Measurements from ENCODE around the gene ZNF764.
A peak's percentile ranks its signal among the peaks of the same experiment; 100 is the strongest.
"Not testable (repeated sequence)": the region's sequence is repeated elsewhere in the genome, so short reads cannot be mapped to it uniquely, and the experiment has no call there.

The ZNF764 gene

GRCh38 chr16:30548416-30549253 is 9.5 kb downstream of the ZNF764 start:
- no peak for DNase-seq (ENCODE audit: low read depth in 2 of 2)

DNA sequence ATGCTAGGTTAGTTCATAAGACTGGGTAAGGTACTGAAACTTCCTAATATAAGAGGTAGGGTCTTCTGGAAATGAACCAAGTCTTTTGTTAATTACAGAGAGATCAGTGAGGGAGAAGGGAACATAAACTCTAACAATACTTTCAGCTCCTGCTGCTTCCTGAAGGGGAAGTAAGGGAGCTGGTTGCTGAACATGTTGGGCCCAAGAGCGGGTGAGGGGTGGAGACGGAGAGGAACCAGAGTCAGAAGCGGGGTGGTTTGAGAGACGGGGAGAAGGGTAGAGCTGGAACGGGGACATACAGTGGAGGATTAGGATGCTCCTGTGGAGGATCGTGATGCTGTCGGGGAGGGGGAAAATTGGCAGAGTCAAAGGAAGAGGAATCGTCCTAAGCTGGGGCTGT is 12.1 kb downstream of the ZNF764 start:
- no peak for DNase-seq (ENCODE audit: low read depth in 2 of 2)

GRCh38 chr16:30543067-30543466 is 15.1 kb downstream of the ZNF764 start:
- DNase-seq (ENCODE audit: low read depth in 2 of 2): no peak

DNA sequence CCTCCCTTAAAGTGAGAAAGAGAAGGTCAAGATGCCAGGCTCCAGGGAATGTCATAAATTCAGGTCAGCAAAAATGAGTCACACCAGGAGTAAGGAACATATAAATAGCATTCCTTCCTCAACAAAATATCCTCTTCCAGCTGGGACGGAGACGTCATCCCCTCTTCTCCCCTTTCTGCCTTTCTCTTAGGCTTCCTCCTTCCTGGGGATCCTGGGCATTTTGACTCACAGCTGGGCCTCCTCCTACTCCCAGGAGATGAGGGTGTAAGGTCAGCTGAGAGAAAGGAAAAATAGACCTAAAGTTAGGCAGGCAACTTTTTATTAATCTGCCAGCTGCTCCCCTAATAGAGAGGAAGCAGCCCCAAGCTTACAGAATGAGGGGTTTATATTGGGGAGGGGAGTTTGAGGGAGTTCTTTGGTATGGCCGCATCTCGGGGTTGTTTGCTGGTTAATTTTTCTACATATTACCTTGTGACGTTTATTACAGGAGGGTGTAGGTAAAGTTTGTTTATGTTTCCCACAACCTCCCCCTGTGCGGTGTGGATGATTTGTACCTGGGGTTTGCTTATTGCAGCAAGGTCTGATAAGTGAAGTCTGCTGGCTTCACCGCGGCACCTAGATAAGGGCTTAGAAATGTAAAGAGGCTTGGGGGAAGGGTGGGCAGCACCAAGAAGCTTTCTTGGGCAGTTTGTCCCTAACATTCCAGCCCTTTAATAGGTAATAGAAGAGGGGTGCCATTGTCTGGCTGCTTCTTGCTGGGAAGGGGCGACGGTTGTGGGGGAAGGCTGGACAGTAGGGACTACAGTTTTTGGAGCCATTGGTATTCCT is 16.5 kb downstream of the ZNF764 start:
- DNase-seq (ENCODE audit: low read depth in 2 of 2): no peak

GRCh38 chr16:30540916-30541464 is 17.2 kb downstream of the ZNF764 start:
- DNase-seq (ENCODE audit: low read depth in 2 of 2): not testable (repeated sequence)

- DNase-seq (ENCODE audit: low read depth in 2 of 2): not testable (repeated sequence)
These were observed 18.1 kb downstream of the ZNF764 start for GRCh38 chr16:30539986-30540526.

- no peak for DNase-seq (ENCODE audit: low read depth in 2 of 2)
These were observed 18.9 kb downstream of the ZNF764 start for GRCh38 chr16:30539000-30539964.

DNA sequence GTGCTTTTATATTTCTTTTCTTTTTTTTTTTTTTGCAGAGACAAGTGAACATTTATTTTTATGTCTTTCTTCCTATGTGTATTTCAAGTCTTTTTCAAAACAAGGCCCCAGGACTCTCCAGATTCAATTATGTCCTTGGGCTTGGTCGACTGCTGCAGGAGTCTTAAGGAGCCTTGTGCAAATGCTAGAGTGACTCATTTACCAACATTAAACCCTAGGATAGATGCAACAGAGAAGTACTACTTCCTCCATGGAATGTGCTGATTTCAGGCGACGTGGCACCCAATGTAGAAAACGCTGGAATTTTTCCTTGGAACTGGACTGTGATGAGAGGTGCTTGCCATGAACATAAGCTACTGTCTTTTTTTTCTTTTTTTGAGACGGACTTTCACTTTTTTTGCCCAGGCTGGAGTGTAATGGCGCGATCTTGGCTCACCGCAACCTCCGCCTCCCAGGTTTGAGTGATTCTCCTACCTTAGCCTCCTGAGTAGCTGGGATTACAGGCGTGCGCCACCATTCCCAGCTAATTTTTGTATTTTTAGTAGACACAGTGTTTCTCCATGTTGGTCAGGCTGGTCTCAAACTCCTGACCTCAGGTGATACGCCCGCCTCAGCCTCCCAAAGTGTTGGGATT is 21.7 kb downstream of the ZNF764 start:
- not testable (repeated sequence) for DNase-seq (ENCODE audit: low read depth in 2 of 2)

- peak; percentile 37 to 44 for DNase-seq (ENCODE audit: low read depth in 2 of 2)
These were observed 22.4 kb downstream of the ZNF764 start for GRCh38 chr16:30535777-30536190.

DNA sequence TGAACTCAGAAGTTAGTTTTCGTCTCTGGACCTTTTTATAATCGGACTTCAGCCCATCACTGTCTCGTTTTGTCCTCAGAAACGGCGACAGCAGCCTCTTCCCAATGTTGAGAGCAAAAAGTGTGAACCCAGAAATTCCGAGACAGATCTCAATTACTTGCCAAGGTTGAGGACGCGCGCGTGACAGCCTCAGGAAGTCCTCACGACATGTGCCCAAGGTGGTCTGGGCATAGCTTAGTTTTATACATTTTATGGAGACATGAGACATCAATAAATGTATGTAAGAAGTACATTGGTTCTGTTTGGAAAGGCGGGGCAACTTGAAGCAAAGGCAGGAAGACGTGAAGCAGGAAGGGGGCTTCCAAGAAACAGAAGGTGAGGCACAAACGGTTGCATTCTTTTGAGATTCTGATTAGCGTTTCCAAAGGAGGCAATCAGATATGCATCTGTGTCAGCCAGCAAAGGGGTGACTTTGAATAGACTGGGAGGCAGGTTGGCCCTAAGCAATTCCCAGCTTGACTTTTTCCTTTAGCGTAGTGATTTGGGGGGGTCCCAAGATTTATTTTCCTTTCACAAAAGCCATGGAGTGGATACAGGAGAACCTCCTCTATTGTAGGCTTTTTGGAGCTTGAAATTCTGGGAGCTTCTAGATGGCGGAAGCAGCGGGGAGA is 22.9 kb downstream of the ZNF764 start:
- peak in 1 of 2 donors; percentile 19 for DNase-seq (ENCODE audit: low read depth in 2 of 2)

- peak; percentile 85 to 88 for DNase-seq (ENCODE audit: low read depth in 2 of 2)
These were observed 23.6 kb downstream of the ZNF764 start, which contains the start of gene ZNF747 for GRCh38 chr16:30534368-30535105. Gene ZNF747 (minus strand): TSS chr16:30534858. CDS start chr16:30534679, 179 bp downstream.

DNA sequence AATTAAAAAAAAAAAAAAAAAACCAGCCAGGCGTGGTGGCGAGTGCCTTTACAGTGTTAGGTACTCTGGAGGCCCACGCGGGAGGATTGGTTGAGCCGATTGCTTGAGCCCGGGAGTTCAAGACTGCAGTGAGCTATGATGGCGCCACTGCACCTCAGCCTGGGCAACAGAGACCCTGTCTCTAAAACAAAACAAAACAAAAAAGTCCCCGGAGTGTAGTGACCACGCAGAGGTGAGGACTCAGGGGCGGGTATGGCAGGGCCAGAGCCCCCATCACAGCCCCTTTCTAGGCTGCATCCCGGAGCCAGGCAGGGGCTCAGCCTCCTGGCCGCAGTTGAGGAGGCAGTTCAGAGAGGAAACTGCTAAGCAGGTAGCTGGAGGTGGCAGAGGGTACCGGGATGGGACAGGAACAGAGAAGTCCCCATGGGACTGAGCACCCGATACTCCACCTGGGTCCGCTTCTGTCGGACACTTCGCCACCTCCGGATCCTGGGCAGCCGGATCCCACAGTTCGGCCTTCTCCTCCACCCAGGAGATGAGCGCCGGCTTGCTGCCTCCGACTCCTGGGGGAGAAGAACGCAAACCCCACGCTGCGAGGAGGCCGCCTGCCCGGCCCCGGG is 24.3 kb downstream of the ZNF764 start:
- no peak for DNase-seq (ENCODE audit: low read depth in 2 of 2)

GRCh38 chr16:30533146-30533522 is 25.0 kb downstream of the ZNF764 start:
- no peak for DNase-seq (ENCODE audit: low read depth in 2 of 2)

DNA sequence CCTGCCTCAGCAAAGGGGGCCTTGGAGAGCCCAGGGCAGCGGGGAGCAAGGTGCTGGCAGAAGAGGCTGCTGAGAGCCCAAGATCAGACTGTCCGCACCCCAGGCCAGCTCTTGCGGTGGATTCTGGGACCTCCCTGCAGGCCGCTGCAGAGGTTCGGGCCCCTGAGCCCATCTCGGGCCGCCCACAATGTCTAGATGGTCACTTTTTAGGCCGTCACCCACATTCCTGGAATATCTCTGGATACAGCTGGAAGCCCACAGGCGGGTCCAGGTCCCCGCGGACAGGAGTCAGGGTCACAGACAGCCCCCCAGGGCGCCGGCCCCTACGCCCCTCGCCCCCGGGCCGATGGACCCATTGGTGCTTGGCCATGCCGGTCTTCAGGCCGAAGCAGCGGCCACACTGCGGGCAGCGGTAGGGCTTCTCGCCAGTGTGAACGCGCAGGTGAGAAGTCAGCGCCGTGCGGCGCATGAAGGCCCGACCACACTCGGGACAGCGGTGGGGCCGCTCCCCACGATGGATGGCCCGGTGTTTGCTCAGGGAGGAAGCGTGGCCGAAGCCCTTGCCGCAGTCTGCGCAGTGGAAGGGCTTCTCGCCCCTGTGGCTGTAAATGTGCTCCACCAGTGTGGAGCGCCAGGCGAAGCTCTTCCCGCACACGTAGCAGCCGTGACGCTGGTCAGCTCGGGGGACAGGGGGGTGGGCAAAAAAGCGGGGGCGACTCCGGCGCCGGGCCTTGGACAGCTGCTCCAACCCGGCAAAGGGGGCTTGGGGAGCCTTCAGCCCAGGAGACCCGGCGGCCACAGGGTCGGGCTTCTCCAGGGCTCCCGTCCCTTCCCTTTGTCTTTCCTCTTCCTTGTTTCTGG is 25.7 kb downstream of the ZNF764 start:
- DNase-seq (ENCODE audit: low read depth in 2 of 2): no peak

DNA sequence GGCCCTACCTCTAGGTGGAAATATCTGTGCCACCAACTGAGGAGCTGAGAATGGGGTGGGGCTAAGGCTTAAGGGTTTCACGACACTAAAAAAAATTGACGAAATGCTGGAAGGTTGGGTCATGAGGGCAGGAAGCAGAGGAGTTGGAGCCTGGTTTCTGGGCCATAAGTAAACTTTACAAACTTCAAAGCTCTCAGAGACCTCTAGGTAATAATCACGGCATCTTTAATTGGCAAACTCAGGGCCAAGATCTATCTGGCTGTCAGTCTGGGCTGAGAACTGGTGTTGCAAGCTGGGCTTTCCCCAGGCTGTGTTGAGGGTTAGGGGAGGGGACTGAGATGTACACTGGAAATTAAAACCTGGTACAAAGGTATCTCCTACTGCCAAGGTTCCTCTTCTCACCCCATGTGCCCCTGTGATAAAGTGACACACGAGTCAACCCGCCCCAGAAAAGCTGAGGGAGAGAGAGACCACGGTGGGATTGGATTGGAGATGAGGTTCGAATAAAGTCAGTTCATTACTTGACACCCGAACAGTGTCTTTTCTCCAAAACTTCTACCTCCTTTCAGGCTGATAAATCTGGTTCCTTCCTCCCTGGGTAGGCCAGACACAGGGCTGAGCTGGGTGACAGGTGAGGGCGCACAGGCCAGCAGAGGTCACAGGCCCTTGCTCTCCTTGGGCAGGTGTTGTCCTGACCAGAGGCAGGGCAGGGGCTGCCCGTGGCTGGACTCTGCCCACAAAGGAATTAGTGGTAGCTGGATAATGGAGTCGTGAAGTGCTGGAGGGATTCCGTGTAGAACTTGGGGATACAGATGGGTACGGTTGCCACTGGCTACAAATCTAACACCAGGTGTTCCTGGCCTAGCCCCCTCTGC is 27.8 kb downstream of the ZNF764 start:
- DNase-seq (ENCODE audit: low read depth in 2 of 2): no peak

DNA sequence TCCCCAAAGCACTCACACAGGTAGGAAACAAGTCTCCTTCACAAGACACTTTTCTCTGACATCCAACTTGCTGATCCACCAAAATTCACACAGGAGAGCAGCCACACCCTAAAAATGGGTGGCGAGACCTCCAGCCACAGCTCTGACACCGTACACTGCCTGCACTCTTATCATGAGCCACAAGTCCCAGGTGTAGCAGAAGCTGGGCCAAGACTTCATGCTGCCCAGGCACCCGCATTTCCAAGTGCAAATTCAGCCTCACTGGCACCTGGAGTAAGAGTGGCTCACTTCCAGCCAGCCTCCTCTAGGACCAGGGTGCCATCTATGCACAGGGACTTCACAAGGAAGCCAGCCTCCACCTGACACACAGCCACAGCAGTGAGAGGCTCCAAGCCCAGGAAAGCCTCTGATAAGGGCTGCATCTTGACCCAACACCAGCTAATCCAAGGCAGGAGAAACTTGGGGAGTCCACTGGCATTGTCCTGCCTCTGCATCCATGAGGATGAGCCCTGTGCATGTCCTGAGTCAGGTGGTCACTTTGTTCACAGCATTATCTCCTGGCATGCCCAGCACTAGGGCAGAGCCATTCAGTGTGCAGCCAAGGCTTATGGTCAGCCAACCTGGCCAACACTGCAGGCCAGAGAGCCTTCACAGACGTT is 29.2 kb downstream of the ZNF764 start:
- DNase-seq (ENCODE audit: low read depth in 2 of 2): no peak

Measured in stimulated activated CD8-positive, alpha-beta memory T cell treated with anti-CD3 and anti-CD28 coated beads, Interleukin-15, amount 100 ng/mL, for 4 hours (primary cell).